GM23248 (cell line): Measurements from ENCODE around the gene CYBB. TPM values are rescaled to one million over a fixed set of nuclear protein-coding genes. Genes with fewer than 3 reads are reported as not detected.
A peak's percentile ranks its signal among the peaks of the same experiment; 100 is the strongest.

Experiments used
- DNase-seq: peaks from one replicate; pipeline ENCODE4 v3.0.0-alpha.2; 2015
- H2AFZ ChIP-seq: fragments of 200-600 bp; sonication (generic); 2 replicates; pipeline ENCODE4 v1.6.1; 2016; ENCODE audit warnings: antibody characterized with exemption
- H3F3A ChIP-seq: fragments of 200-600 bp; sonication (generic); 2 replicates; pipeline ENCODE4 v1.6.1; 2016; ENCODE audit warnings: mild to moderate bottlenecking, antibody characterized with exemption, mixed run types; ENCODE audit not compliant: insufficient read depth
- H3K27ac ChIP-seq: fragments of 200-600 bp; sonication (generic); 2 replicates; pipeline ENCODE4 v1.5.1; 2016; ENCODE audit warnings: mild to moderate bottlenecking
- H3K27me3 ChIP-seq: fragments of 200-600 bp; sonication (generic); replicated peaks from 2 replicates; pipeline ENCODE4 v1.6.1; 2016; ENCODE audit warnings: mild to moderate bottlenecking; ENCODE audit not compliant: insufficient read depth
- H3K36me3 ChIP-seq: fragments of 200-600 bp; sonication (generic); 2 replicates; pipeline ENCODE4 v1.6.1; 2016; ENCODE audit warnings: low read depth, mild to moderate bottlenecking
- H3K4me1 ChIP-seq: fragments of 200-600 bp; sonication (generic); 2 replicates; pipeline ENCODE4 v1.6.1; 2016; ENCODE audit warnings: mild to moderate bottlenecking; ENCODE audit not compliant: insufficient read depth
- H3K4me2 ChIP-seq: fragments of 200-600 bp; sonication (generic); one replicate; pipeline ENCODE4 v1.6.1; 2016; ENCODE audit warnings: mild to moderate bottlenecking; ENCODE audit not compliant: unreplicated experiment
- H3K4me3 ChIP-seq: fragments of 200-600 bp; sonication (generic); 2 replicates; pipeline ENCODE4 v1.5.1; 2016; ENCODE audit warnings: mild to moderate bottlenecking
- H3K79me2 ChIP-seq: fragments of 200-600 bp; sonication (generic); 2 replicates; pipeline ENCODE4 v1.6.1; 2016; ENCODE audit warnings: mild to moderate bottlenecking; ENCODE audit not compliant: insufficient read depth
- H3K9ac ChIP-seq: fragments of 200-600 bp; sonication (generic); 2 replicates; pipeline ENCODE4 v1.6.1; 2016; ENCODE audit warnings: mild to moderate bottlenecking
- H3K9me2 ChIP-seq: fragments of 200-600 bp; sonication (generic); 2 replicates; pipeline ENCODE4 v1.6.1; 2016; ENCODE audit warnings: mixed run types, mild to moderate bottlenecking, moderate library complexity; ENCODE audit not compliant: insufficient read depth
- H3K9me3 ChIP-seq: fragments of 200-600 bp; sonication (generic); one replicate; pipeline ENCODE4 v1.6.1; 2017; ENCODE audit warnings: low read depth
- H4K20me1 ChIP-seq: fragments of 200-600 bp; sonication (generic); 2 replicates; pipeline ENCODE4 v1.6.0; 2016; ENCODE audit not compliant: insufficient read depth
- EZH2 ChIP-seq: fragments of 200-600 bp; sonication (generic); IDR thresholded peaks from 2 replicates; pipeline ENCODE4 v1.6.1; 2018; ENCODE audit warnings: antibody characterized with exemption, mild to moderate bottlenecking; ENCODE audit not compliant: insufficient read depth, poor library complexity, severe bottlenecking
- EZH2phosphoT487 ChIP-seq: fragments of 200-600 bp; sonication (generic); IDR thresholded peaks from 2 replicates; pipeline ENCODE4 v1.6.1; 2018; ENCODE audit warnings: antibody characterized with exemption, moderate library complexity, mild to moderate bottlenecking, low read depth; ENCODE audit not compliant: insufficient read depth
- WGBS, 2 experiments: methylation state at CpG; one replicate each; pipeline ENCODE4 v1.1.6; 2015 to 2017; ENCODE audit warnings: low lambda C conversion rate in 2 of 2, low coverage in 1 of 2; ENCODE audit errors: missing lambda C conversion rate in 2 of 2; 5-methylcytosine and 5-hydroxymethylcytosine counted together
- in situ Hi-C: fragments of 300-500 bp; cut with MboI; formaldehyde crosslinking; loops from 2 replicates; pipeline ENCODE4 v1.15.0; 2020
- polyA plus RNA-seq: library from polyadenylated mRNA; unstranded; fragments of >200 nt; fragmentation: Nextera tagmentation; extraction: Ambion mirVana; gene quantifications from 2 replicates; pipeline ENCODE4 v1.2.1, GENCODE V29; 2016
- total RNA-seq: library from RNA; depleted of rRNA; stranded (reverse); fragments of >200 nt; shearing (Covaris generic); gene quantifications from 2 replicates; pipeline ENCODE4 v1.2.3, GENCODE V29; 2014; rRNA removed

Gene CYBB
- not detected in 2 replicates for total RNA-seq
- not detected in 2 replicates for polyA plus RNA-seq

DNA sequence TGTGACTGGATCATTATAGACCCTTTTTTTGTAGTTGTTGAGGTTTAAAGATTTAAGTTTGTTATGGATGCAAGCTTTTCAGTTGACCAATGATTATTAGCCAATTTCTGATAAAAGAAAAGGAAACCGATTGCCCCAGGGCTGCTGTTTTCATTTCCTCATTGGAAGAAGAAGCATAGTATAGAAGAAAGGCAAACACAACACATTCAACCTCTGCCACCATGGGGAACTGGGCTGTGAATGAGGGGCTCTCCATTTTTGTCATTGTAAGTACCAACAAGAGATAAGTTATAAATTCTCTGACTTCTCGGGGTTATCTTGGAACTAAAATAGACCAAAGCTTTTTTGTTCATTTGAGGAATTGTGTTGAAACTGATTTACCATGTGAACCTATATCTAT lies at the start of gene CYBB:
CYBB (plus strand) TSS at position 203 of the 400 bp plus-strand sequence; CDS start at position 222, 19 bp downstream.
- Histone ChIP-seq H3K27ac (no peak within 1 kb of the TSS), H4K20me1 (no peaks in the 10 kb centered on the region), H3K9me3 (no peaks in the 10 kb centered on the region), H3K9me2 (no peaks in the 10 kb centered on the region), H3K36me3 (no peaks in the 10 kb centered on the region), H3K27me3 (no peaks in the 10 kb centered on the region), H3K4me1 (no peaks in the 10 kb centered on the region), H2AFZ (no peak within 1 kb of the TSS), H3K9ac (no peak within 1 kb of the TSS), H3F3A (no peaks in the 10 kb centered on the region), H3K4me2 (no peak within 1 kb of the TSS), H3K79me2 (no peaks in the 10 kb centered on the region), H3K4me3 (no peak within 1 kb of the TSS)
- 41 to 47% methylated on average over 2 of the region's 2 CpGs for WGBS, 2 experiments
- no peak for DNase-seq
- in situ Hi-C loops, result no loop called here
- TF ChIP-seq EZH2 (no peak), EZH2phosphoT487 (no peak)

DNA sequence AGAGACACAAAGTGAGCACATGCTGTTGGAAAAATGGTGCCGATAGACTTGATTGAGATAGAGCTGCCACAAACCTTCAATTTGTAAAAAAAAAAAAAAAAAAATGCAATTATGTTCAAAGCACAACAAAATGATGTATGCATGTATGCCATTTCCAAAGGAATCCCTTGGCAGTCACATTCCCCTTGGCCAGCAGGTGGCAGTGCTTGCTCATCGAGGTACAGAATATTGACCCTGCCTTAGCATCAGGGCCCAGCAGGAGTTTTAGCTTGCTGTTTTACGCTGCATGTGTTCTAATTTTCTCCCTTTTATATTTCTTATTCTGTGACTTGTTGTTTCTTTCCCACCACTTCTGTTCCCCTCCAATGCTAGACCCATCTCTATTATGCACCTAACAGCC lies 34.5 kb upstream of the CYBB start:
- 25 to 30% methylated on average over 3 of the region's 3 CpGs for WGBS, 2 experiments
- DNase-seq, result peak; percentile 61
- H2AFZ ChIP-seq, result no peak overlapping the region
- no peaks in the 10 kb centered on the region for H3K79me2 ChIP-seq
- no peaks in the 10 kb centered on the region for H4K20me1 ChIP-seq
- H3K4me2 ChIP-seq, result no peak overlapping the region
- in situ Hi-C loops, result no loop called here
- no peaks in the 10 kb centered on the region for H3K4me1 ChIP-seq
- H3K9me3 ChIP-seq, result no peaks in the 10 kb centered on the region
- no peaks in the 10 kb centered on the region for H3K36me3 ChIP-seq
- H3K9ac ChIP-seq, result no peak overlapping the region
- no peaks in the 10 kb centered on the region for H3K9me2 ChIP-seq
- H3F3A ChIP-seq, result no peaks in the 10 kb centered on the region
- no peaks in the 10 kb centered on the region; the same call in 1 of the 2 replicates for H3K27me3 ChIP-seq
- H3K4me3 ChIP-seq, result no peak overlapping the region
- H3K27ac ChIP-seq, result no peak overlapping the region
- TF ChIP-seq EZH2phosphoT487, result no peak
- TF ChIP-seq EZH2, result no peak

DNA sequence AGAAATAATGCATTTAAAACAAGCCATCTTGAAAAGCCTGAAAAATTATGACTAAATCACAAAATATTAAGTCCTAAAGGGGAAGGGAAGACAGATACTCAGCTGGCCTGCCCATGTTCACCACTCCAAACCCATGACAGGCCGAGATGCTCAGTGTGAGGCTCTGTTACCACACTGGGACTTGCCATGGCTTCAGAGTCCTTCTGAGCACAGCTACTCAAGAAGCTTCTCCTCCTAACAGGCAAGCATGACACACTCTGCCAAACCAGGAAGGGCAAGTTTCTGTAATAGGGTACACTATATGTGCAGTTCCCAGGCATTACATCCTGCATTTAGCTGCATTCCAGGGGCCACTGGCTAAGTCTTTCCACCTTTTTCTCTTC lies 34.0 kb upstream of the CYBB start:
- Histone ChIP-seq H3K9me2 (no peaks in the 10 kb centered on the region), H2AFZ (no peak overlapping the region), H3K9me3 (no peaks in the 10 kb centered on the region), H3K27ac (no peak overlapping the region), H3K4me2 (no peak overlapping the region), H3K36me3 (no peaks in the 10 kb centered on the region), H3K27me3 (no peaks in the 10 kb centered on the region), H4K20me1 (no peaks in the 10 kb centered on the region), H3K4me3 (no peak overlapping the region), H3K4me1 (no peaks in the 10 kb centered on the region), H3K9ac (no peak overlapping the region), H3F3A (no peaks in the 10 kb centered on the region), H3K79me2 (no peaks in the 10 kb centered on the region)
- TF ChIP-seq EZH2phosphoT487 (no peak), EZH2 (no peak)
- no peak for DNase-seq
- in situ Hi-C loops, result no loop called here
- 36% methylated on average over 1 of the region's 1 CpG; no CpG with 5 or more reads in 1 of the 2 experiments for WGBS, 2 experiments

DNA sequence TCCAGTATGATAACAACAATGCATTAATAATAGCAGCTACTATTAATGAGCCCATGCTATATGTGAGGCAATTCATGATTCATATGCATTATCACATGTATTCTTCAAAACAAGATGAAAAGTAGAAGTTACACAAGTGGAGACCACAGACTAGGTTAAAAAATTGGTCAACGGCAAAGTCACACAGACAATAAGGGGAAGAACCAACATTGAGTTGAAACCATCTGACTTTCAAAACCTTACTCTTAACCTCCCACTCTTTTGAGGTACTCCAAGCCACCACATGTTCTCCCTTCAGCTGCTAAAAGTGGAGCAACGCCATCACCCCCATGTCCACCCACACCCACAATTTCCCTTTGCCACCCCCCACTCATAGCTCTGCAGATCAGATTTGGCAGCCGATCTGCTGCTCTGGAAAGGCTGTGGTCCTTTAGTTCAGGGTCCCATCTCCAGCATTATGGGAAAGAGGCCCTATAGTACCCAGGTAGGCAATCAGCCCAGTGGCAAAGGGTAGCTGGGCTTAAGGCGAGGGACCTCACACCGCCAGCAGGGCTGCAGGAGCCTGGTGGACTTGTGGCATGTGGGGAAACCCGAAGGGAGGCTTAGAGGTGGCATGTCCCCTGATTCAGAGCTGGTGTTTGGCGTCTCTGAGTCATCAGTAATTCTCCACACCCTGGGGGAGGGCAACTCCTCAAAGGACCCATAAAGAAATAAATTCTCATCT lies 33.5 kb upstream of the CYBB start:
- Histone ChIP-seq H3K36me3 (no peaks in the 10 kb centered on the region), H3K4me3 (no peak overlapping the region), H2AFZ (no peak overlapping the region), H3K9me3 (no peaks in the 10 kb centered on the region), H3K27me3 (no peaks in the 10 kb centered on the region), H3F3A (no peaks in the 10 kb centered on the region), H3K4me2 (no peak overlapping the region), H3K9me2 (no peaks in the 10 kb centered on the region), H3K79me2 (no peaks in the 10 kb centered on the region), H3K4me1 (no peaks in the 10 kb centered on the region), H3K27ac (no peak overlapping the region), H4K20me1 (no peaks in the 10 kb centered on the region), H3K9ac (no peak overlapping the region)
- TF ChIP-seq EZH2phosphoT487 (no peak), EZH2 (no peak)
- in situ Hi-C loops, result no loop called here
- 74 to 80% methylated on average over 7 of the region's 7 CpGs for WGBS, 2 experiments
- no peak for DNase-seq
